HAP-1 (cell line): ENCODE measurements around the gene MOBP.

Experiments
- DNase-seq, 2 experiments: peaks; one replicate each; pipeline ENCODE4 v3.0.0-alpha.2; 2016 to 2020; ENCODE audit warnings: low spot score in 2 of 2
- H3K27me3 ChIP-seq: fragments of 250-450 bp; sonication (Bioruptor Pico); 2 replicates; pipeline ENCODE4 v1.5.1; 2020; ENCODE audit warnings: low read depth, mild to moderate bottlenecking, moderate library complexity
- H3K36me3 ChIP-seq: fragments of 250-450 bp; sonication (Bioruptor Pico); replicated peaks from 2 replicates; pipeline ENCODE4 v1.5.1; 2020; ENCODE audit warnings: mild to moderate bottlenecking
- H3K4me1 ChIP-seq: fragments of 250-450 bp; sonication (Bioruptor Pico); 2 replicates; pipeline ENCODE4 v1.5.1; 2020; ENCODE audit warnings: mild to moderate bottlenecking
- H3K4me3 ChIP-seq: fragments of 250-450 bp; sonication (Bioruptor Pico); 2 replicates; pipeline ENCODE4 v1.5.1; 2020; ENCODE audit warnings: mild to moderate bottlenecking, moderate library complexity
- H3K9me3 ChIP-seq: fragments of 250-450 bp; sonication (Bioruptor Pico); 2 replicates; pipeline ENCODE4 v1.5.1; 2020; ENCODE audit warnings: mild to moderate bottlenecking, moderate library complexity
- in situ Hi-C: fragments of 300-500 bp; cut with MboI; formaldehyde crosslinking; loops from 3 replicates; pipeline ENCODE4 v1.14.3; 2020; ENCODE audit warnings: low sequenced_read_pairs, inconsistent platforms, mixed read lengths

MOBP gene

DNA sequence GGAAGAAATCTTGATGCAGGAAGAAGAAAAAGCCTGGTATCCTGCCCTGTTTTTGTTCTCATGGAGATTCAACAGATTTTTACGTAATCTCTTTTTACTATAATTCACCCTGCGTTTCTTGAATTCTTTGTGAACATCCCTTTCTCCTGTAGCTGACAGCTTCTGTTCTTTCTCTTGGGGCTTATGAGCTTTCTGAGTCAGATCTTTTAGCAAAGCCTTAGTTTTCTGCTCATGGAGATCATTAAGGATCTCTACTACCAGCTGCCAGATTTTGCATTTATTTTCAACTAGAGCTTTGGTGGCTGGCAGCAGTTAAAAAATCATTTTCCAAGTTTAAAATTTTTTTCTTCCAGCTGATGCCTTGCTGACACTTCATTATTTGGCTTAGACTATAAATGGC lies 51.6 kb downstream of the MOBP start:
- in situ Hi-C loops: no loop called here
- H3K9me3 ChIP-seq: no peaks in the 10 kb centered on the region
- no peak for DNase-seq
- H3K27me3 ChIP-seq: peaks cover 10% of the 10 kb centered on the region; the same call in 1 of the 2 replicates
- 0 out of 2 replicates have a peak, but pooled peaks cover 4% of the 10 kb centered on the region for H3K4me1 ChIP-seq
- no peaks in the 10 kb centered on the region for H3K36me3 ChIP-seq
- no peak overlapping the region for H3K4me3 ChIP-seq

DNA sequence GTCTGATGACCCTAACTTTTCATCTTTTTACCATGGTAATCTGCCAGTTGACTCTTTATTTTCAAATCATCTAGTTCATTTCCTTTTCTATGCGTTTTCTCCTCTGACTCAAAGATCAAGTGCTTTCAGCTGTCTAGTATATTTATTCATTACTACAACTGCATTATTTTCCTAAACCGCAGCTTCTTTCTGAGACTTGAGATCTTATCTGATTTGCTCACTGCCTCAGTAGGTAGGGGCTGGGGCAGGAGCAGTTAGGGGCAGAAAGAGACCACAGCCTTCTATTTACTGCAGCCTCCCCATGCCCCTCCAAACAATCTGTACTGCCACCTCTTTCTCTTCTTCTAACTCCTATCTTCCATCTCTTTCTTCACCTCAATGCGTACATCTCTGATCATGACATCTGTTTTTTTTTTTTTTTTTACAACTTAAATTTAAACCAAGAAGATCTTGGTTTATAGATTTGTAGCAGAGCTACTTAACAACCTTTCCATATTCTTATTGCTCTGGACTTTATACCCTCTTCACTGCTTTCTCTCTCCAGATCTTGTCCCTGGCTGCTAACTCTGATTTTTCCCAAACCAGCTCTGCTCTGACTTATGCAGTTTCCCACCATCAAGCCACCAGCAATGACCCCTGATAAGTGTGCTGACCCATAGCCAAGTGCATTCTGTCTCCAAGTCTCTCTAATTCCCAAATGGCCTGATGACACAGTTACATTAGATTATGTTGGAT lies 52.2 kb downstream of the MOBP start:
- Histone ChIP-seq H3K4me1 (0 out of 2 replicates have a peak, but pooled peaks cover 4% of the 10 kb centered on the region), H3K4me3 (no peak overlapping the region), H3K9me3 (no peaks in the 10 kb centered on the region), H3K36me3 (no peaks in the 10 kb centered on the region), H3K27me3 (peaks cover 10% of the 10 kb centered on the region; the same call in 1 of the 2 replicates)
- DNase-seq: no peak
- in situ Hi-C loops: no loop called here

DNA sequence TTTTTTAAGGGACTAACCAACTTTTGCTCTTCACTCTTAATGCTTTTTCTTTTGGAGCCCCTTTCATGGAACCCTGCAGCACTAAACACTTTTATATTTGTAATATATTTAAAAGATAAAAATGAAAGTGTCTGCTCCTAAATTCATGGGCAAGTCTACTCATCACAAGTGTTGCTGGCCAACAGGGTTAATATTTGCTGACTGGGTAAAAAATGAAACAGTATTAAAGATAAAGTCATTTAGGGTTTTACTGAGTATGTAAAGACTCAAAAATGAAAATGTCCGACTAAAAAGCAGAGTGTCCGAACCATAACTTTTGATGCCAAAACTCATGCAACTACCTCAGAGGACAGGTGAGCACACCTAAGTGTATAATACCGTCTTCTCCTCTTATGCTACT lies 54.0 kb downstream of the MOBP start:
- no peak for DNase-seq
- Histone ChIP-seq H3K4me1 (0 out of 2 replicates have a peak, but pooled peaks cover 4% of the 10 kb centered on the region), H3K9me3 (no peaks in the 10 kb centered on the region), H3K27me3 (peaks cover 10% of the 10 kb centered on the region; the same call in 1 of the 2 replicates), H3K4me3 (no peak overlapping the region), H3K36me3 (no peaks in the 10 kb centered on the region)
- in situ Hi-C loops: no loop called here

DNA sequence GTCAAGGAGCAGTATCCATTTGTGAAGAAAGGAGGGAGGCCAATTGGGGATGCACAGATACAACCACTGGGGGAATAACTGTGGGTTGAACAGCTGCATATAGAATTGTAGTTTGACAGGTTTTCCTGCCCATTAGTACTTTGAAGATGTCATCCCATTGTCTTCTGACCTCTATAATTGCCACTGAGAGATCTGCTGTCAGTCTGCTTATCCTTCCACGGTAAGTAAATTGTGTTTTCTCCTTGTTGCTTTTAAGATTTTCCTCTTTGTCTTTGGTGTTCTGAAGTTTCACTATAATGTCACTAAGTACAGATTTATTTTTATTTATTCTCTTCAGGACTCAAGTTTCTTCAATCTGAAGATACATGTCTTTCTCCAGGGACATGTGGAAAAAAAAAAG lies 56.6 kb downstream of the MOBP start:
- no peak for DNase-seq
- H3K4me1 ChIP-seq: 0 out of 2 replicates have a peak, but pooled peaks cover 3% of the 10 kb centered on the region
- H3K9me3 ChIP-seq: no peaks in the 10 kb centered on the region
- H3K36me3 ChIP-seq: no peaks in the 10 kb centered on the region
- no peak overlapping the region for H3K4me3 ChIP-seq
- in situ Hi-C loops: no loop called here
- peaks cover 8% of the 10 kb centered on the region; the same call in 1 of the 2 replicates for H3K27me3 ChIP-seq

DNA sequence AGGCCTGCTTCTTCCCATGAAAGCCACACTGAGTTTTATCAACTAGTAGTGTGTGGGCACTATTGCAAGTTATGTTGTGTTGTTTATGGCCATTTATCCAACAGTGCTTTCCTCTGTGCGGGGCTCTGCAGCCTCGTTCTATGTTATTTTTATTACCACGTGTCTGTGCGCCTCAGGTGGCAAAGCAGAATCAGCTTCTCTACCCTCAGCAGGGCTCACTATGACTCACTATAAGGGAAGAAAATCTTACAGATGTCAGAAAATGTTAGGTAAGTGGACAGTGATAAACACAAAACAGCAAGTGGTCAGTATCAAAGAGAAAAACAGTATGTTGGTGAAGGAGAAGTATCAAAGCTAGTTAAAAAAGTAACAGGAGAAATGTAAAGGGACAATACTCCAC lies 61.4 kb downstream of the MOBP start:
- no peaks in the 10 kb centered on the region for H3K4me1 ChIP-seq
- DNase-seq: no peak
- no peak overlapping the region for H3K4me3 ChIP-seq
- H3K36me3 ChIP-seq: no peaks in the 10 kb centered on the region
- H3K9me3 ChIP-seq: no peaks in the 10 kb centered on the region
- H3K27me3 ChIP-seq: no peaks in the 10 kb centered on the region
- in situ Hi-C loops: loop anchor here (25.0 kb wide), 3 partner anchors 458 to 783 kb away; partner anchors contain the start of gene EIF1B

DNA sequence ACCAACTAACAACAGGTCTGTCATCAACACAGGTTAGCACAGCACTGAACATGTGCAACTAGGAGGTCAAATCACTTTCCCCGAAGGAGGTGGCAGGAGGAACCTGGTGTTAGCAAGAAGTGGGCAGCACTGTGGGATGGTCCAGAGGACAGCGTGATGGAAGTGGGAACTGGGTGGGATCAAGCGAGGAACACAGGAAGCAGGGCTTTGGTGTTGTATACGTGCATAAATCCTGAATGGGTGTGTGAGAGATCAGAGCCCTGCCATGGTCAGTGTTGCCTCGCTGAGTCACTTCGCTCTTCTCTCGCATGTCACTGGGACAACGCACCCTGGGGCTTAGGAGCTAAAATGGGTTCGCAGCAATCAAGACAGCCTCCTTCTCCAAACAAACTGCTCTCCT lies 62.1 kb downstream of the MOBP start:
- no peaks in the 10 kb centered on the region for H3K27me3 ChIP-seq

DNA sequence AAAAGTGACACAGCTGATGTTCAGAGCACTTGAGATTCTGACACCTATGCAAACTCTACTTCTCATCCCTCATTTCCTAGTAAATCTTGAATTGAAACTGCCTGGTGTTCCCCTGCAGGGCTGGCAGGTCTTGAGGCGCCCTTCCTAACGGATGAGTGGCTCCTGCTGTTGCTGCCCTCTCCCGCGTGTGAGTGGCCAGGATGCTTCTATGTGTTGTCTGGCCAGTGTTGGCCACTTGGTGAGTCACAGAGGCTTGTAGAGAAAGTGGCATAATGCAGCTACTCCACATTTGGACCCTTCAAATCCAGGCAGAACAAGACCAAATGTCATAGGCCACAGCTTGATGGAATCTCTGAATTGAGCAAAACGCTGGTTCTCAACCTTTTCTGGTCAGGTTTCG lies 63.6 kb downstream of the MOBP start:
- Histone ChIP-seq H3K4me3 (no peak overlapping the region), H3K4me1 (no peaks in the 10 kb centered on the region; the same call in 1 of the 2 replicates), H3K27me3 (peaks cover 4% of the 10 kb centered on the region; the same call in 1 of the 2 replicates), H3K9me3 (no peaks in the 10 kb centered on the region), H3K36me3 (no peaks in the 10 kb centered on the region)
- in situ Hi-C loops: loop anchor here (25.0 kb wide), 3 partner anchors 456 to 781 kb away; partner anchors contain the start of gene EIF1B
- no peak for DNase-seq

More for the DNA sequence above, 62.1 kb downstream of the MOBP start:
- DNase-seq: no peak
- H3K9me3 ChIP-seq: no peaks in the 10 kb centered on the region
- in situ Hi-C loops: loop anchor here (25.0 kb wide), 3 partner anchors 458 to 783 kb away; partner anchors contain the start of gene EIF1B
- no peaks in the 10 kb centered on the region for H3K4me1 ChIP-seq
- no peaks in the 10 kb centered on the region for H3K36me3 ChIP-seq
- no peak overlapping the region for H3K4me3 ChIP-seq

DNA sequence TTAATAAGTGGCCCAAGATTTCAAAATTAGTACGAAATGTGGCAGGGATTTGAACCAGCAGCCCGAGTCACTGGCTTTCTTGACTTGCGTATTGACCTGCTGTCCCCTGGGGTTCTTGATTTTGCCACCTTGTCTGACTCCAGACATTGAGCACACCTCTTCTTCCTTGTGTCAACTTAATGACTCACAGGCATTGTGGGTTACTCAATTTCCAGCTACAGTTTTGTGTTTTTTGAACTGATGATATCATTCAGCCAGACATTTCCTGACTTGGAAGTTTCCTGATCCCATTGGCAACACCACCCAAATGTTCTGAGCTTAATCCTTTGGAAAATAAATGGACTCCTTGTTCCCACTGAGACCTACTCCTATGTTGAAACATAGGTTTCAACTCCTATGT lies 64.2 kb downstream of the MOBP start:
- peaks cover 4% of the 10 kb centered on the region; the same call in 1 of the 2 replicates for H3K27me3 ChIP-seq
- H3K4me1 ChIP-seq: no peaks in the 10 kb centered on the region; the same call in 1 of the 2 replicates
- DNase-seq: no peak
- no peak overlapping the region for H3K4me3 ChIP-seq
- H3K9me3 ChIP-seq: no peaks in the 10 kb centered on the region
- in situ Hi-C loops: loop anchor here (25.0 kb wide), 3 partner anchors 456 to 781 kb away; partner anchors contain the start of gene EIF1B
- H3K36me3 ChIP-seq: no peaks in the 10 kb centered on the region

DNA sequence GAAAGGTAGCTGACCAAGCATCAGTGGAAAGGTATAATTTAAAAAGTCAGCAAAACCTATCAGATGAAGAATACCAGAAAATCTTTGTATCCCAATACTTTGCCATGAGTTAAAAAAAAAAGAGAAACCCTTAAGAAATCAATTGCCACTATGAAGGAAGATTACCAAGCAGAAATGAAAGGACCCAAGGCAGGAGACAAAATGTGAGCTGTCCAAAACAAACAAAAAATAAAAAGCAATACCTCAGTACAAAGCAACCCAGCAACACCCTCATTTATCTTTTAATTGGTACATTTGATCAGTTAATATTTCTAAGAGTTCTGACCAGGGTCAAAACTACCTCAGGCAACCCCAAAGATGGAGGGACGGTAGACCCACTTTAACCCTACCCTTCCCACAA lies 65.3 kb downstream of the MOBP start:
- Histone ChIP-seq H3K27me3 (peaks cover 4% of the 10 kb centered on the region; the same call in 1 of the 2 replicates), H3K4me3 (no peak overlapping the region), H3K9me3 (no peaks in the 10 kb centered on the region), H3K36me3 (no peaks in the 10 kb centered on the region), H3K4me1 (no peaks in the 10 kb centered on the region; the same call in 1 of the 2 replicates)
- in situ Hi-C loops: loop anchor here (25.0 kb wide), 3 partner anchors 455 to 780 kb away; partner anchors contain the start of gene EIF1B
- DNase-seq: no peak

DNA sequence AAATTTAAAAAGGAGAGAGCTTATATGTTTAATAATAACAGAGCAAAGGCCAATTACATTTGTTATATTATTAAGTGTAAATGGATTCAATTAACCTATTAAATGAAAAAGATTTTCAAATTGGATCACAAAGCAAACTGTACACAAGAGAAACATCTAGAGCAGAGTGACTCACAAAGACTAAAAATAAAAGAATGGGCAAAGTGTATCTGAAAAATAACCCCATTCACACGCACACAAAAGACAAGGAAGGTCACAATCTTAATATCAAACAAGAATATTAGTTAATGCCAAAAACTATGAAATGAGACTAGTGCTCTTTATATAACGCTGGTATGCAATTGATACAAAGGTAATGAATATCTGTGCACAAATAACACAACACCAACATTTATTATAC lies 65.7 kb downstream of the MOBP start:
- peaks cover 4% of the 10 kb centered on the region; the same call in 1 of the 2 replicates for H3K27me3 ChIP-seq
- H3K9me3 ChIP-seq: no peaks in the 10 kb centered on the region
- in situ Hi-C loops: loop anchor here (25.0 kb wide), 3 partner anchors 454 to 779 kb away; partner anchors contain the start of gene EIF1B

DNA sequence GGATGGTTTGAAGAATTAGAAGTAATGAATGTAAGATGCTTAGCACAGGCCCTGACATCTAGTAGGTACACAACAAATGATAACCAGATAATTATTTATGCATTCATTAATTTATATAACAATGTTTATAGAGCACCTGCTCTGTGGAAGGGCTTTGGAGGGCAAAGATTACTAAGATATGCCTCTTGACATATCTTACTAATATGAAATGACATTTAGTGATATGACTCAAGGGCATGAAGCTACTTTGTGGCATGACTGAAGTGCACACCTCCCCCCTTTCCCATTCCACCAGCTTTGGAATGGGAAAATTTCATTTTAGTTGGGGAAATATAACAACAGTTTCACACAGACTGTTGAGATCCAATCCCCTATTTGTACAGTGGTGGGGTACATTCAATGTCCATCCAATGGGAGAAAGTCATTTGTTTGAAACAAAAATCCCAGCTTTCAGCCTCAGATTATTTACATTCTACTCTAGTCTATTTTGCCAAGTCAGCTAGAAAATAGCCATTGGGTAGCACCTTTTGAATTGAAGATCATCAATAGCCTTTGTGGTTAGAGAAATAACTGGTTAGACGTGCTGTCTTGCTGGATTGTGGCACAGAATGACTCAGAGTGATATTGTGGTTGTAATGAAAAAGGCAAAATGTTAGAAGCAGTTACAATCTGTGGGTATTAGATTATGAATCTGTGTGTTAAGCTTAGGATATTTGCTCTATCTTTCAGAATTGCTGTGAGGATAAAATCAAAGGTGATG lies 72.9 kb downstream of the MOBP start:
- in situ Hi-C loops: loop anchor here (25.0 kb wide), 3 partner anchors 447 to 772 kb away; partner anchors contain the start of gene EIF1B

More for the DNA sequence above, 65.7 kb downstream of the MOBP start:
- H3K4me1 ChIP-seq: no peaks in the 10 kb centered on the region; the same call in 1 of the 2 replicates
- no peak for DNase-seq
- H3K36me3 ChIP-seq: no peaks in the 10 kb centered on the region
- no peak overlapping the region for H3K4me3 ChIP-seq

DNA sequence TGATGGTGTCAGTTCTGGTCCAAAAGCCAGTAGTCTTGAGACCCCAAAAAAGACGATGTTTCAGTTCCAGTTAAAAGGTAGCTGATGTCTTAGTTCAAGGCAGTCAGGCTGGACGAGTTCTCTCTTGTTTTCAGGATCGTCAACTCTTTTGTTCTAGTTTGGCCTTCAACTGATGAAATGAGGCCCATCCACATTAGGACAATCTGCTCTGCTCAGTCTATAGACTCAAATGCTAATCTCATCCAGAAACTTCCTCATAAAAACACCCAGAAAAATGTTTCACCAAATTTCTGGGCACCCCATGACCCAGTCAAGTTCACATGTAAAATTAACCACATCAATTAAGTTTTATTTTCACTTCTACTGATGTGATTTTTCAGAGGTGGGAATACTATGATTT lies 74.0 kb downstream of the MOBP start:
- no peaks in the 10 kb centered on the region for H3K27me3 ChIP-seq
- in situ Hi-C loops: loop anchor here (25.0 kb wide), 3 partner anchors 446 to 771 kb away; partner anchors contain the start of gene EIF1B
- H3K4me1 ChIP-seq: no peaks in the 10 kb centered on the region
- no peaks in the 10 kb centered on the region for H3K9me3 ChIP-seq
- H3K4me3 ChIP-seq: no peak overlapping the region
- DNase-seq: no peak
- no peaks in the 10 kb centered on the region for H3K36me3 ChIP-seq

More for the DNA sequence above, 72.9 kb downstream of the MOBP start:
- no peaks in the 10 kb centered on the region; the same call in 1 of the 2 replicates for H3K4me1 ChIP-seq
- no peak for DNase-seq
- H3K27me3 ChIP-seq: peaks cover under 1% of the 10 kb centered on the region; the same call in 1 of the 2 replicates
- H3K4me3 ChIP-seq: no peak overlapping the region
- H3K36me3 ChIP-seq: no peaks in the 10 kb centered on the region
- H3K9me3 ChIP-seq: no peaks in the 10 kb centered on the region

DNA sequence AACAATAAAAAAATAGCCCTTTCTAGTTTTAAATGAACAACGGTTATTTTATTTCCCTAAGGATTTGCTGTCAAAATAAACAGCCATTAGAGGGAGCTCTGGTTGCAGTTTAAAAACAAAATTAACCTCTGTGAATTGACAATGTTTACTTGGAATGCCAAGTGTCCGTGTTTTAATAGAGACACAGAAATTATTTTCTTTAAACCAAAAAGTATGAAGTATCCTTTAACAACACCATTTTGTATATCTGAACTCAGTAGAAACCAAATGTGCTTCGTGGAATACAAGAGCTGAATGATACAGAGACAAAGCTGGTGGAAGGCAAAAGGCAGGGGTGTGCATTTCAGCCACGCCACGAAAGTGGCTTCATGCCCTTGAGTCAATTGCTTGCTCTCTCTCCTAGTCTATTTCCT lies 74.4 kb downstream of the MOBP start:
- no peaks in the 10 kb centered on the region for H3K36me3 ChIP-seq
- H3K4me1 ChIP-seq: no peaks in the 10 kb centered on the region
- H3K27me3 ChIP-seq: no peaks in the 10 kb centered on the region
- no peak overlapping the region for H3K4me3 ChIP-seq
- peak; percentile 14 to 53 for DNase-seq
- in situ Hi-C loops: loop anchor here (25.0 kb wide), 3 partner anchors 445 to 770 kb away; partner anchors contain the start of gene EIF1B
- no peaks in the 10 kb centered on the region for H3K9me3 ChIP-seq
